SK-N-SH treated with all-trans-retinoic acid at 6 μM for 48 hours (cell line): Measurements from ENCODE around the gene MSRB1.

Experiments
- ATAC-seq: fragments of 200-7000 bp; cut with Tn5 transposase; 3 replicates; pipeline ENCODE4 v1.9.1; 2020; ENCODE audit warnings: mild to moderate bottlenecking, moderate library complexity
- ARNTL ChIP-seq: fragments of 450-650 bp; formaldehyde crosslinking; IDR thresholded peaks from 2 replicates; pipeline ENCODE4 v1.5.0; 2020; ENCODE audit warnings: low read depth, mild to moderate bottlenecking, moderate library complexity, borderline replicate concordance
- CREB5 ChIP-seq: fragments of 250-450 bp; sonication (Bioruptor Pico); IDR thresholded peaks from 2 replicates; pipeline ENCODE4 v1.5.1; 2020; ENCODE audit warnings: low read depth, mild to moderate bottlenecking, moderate library complexity
- CSDC2 ChIP-seq: fragments of 250-450 bp; sonication (Bioruptor Pico); IDR thresholded peaks from 2 replicates; pipeline ENCODE4 v1.5.0; 2020; ENCODE audit warnings: mild to moderate bottlenecking, moderate library complexity
- CSRNP3 ChIP-seq: fragments of 250-450 bp; sonication (Bioruptor Pico); IDR thresholded peaks from 2 replicates; pipeline ENCODE4 v1.5.1; 2021; ENCODE audit warnings: mild to moderate bottlenecking, moderate library complexity
- ESRRG ChIP-seq: fragments of 250-450 bp; sonication (Bioruptor Pico); IDR thresholded peaks from 2 replicates; pipeline ENCODE4 v1.6.1; 2021; ENCODE audit warnings: mild to moderate bottlenecking
- ISL1 ChIP-seq: fragments of 250-450 bp; sonication (Bioruptor Pico); IDR thresholded peaks from 2 replicates; pipeline ENCODE4 v2.1.2; 2022; ENCODE audit warnings: mild to moderate bottlenecking, moderate library complexity
- PATZ1 ChIP-seq: fragments of 250-450 bp; sonication (Bioruptor Pico); IDR thresholded peaks from 2 replicates; pipeline ENCODE4 v1.8.0; 2020; ENCODE audit warnings: mild to moderate bottlenecking, moderate library complexity, borderline replicate concordance
- PPARA ChIP-seq: fragments of 250-450 bp; sonication (Bioruptor Pico); IDR thresholded peaks from 2 replicates; pipeline ENCODE4 v1.5.0; 2020; ENCODE audit warnings: mild to moderate bottlenecking, borderline replicate concordance
- RARB ChIP-seq: fragments of 250-450 bp; sonication (Bioruptor Pico); IDR thresholded peaks from 2 replicates; pipeline ENCODE4 v1.8.0; 2021; ENCODE audit warnings: mild to moderate bottlenecking, moderate library complexity
- TCF4 ChIP-seq: fragments of 250-450 bp; sonication (Bioruptor Pico); IDR thresholded peaks from 2 replicates; pipeline ENCODE4 v1.8.0; 2021; ENCODE audit warnings: mild to moderate bottlenecking, moderate library complexity, borderline replicate concordance
- TOX ChIP-seq: fragments of 250-450 bp; sonication (Bioruptor Pico); IDR thresholded peaks from 2 replicates; pipeline ENCODE4 v1.8.0; 2021; ENCODE audit warnings: mild to moderate bottlenecking, moderate library complexity, borderline replicate concordance
- TSHZ2 ChIP-seq: fragments of 250-450 bp; sonication (Bioruptor Pico); IDR thresholded peaks from 2 replicates; pipeline ENCODE4 v1.5.0; 2020; ENCODE audit warnings: mild to moderate bottlenecking, moderate library complexity
- ZFP30 ChIP-seq: fragments of 450-650 bp; formaldehyde crosslinking; IDR thresholded peaks from 2 replicates; pipeline ENCODE4 v1.5.0; 2022; ENCODE audit warnings: mild to moderate bottlenecking, moderate library complexity
- ZNF565 ChIP-seq: fragments of 450-650 bp; formaldehyde crosslinking; conservative IDR thresholded peaks from 2 replicates; pipeline ENCODE4 v1.5.0; 2020; ENCODE audit warnings: low read depth, mild to moderate bottlenecking, moderate library complexity
- ZNF70 ChIP-seq: fragments of 450-650 bp; formaldehyde crosslinking; IDR thresholded peaks from 2 replicates; pipeline ENCODE4 v1.5.0; 2020; ENCODE audit warnings: mild to moderate bottlenecking, moderate library complexity
- ZNF8 ChIP-seq: fragments of 450-650 bp; formaldehyde crosslinking; IDR thresholded peaks from 2 replicates; pipeline ENCODE4 v1.5.0; 2020; ENCODE audit warnings: mild to moderate bottlenecking, moderate library complexity

Gene MSRB1

GRCh38 chr16:1960665-1961630 lies 17.9 kb upstream of the MSRB1 start (continued):
- TF ChIP-seq ARNTL (CRISPR knock-in tag): no peak
- no peak for TF ChIP-seq RARB (CRISPR knock-in tag)
- TF ChIP-seq ESRRG (CRISPR knock-in tag): peak; percentile 83; the same call in 1 of the 2 replicates
- TF ChIP-seq TSHZ2: no peak
- no peak for TF ChIP-seq CSDC2
- no peak for TF ChIP-seq TCF4 (CRISPR knock-in tag)
- TF ChIP-seq ZFP30 (CRISPR knock-in tag): 0 out of 2 replicates have a peak, but pooled peaks have one; percentile 22
- no peak for TF ChIP-seq TOX (CRISPR knock-in tag)
- TF ChIP-seq, all 23 proteins: peak for 5

GRCh38 chr16:1959269-1960039 lies 16.5 kb upstream of the MSRB1 start, which contains the start of gene NDUFB10:
Gene NDUFB10 (plus strand): TSS chr16:1959538. CDS start chr16:1959625, 87 bp downstream.
- TF ChIP-seq ARNTL (CRISPR knock-in tag) (no peak), PPARA (no peak), CREB5 (CRISPR knock-in tag) (no peak), TOX (CRISPR knock-in tag) (no peak), CSRNP3 (CRISPR knock-in tag) (no peak), ZNF8 (CRISPR knock-in tag) (no peak), ZNF565 (CRISPR knock-in tag) (no peak), PATZ1 (no peak), TSHZ2 (no peak), ZFP30 (CRISPR knock-in tag) (no peak), ZNF70 (CRISPR knock-in tag) (no peak), ISL1 (CRISPR knock-in tag) (no peak)
- peak; percentile 82 for ATAC-seq
